Camera-type eye (tissue), 1 donor: Measurements from ENCODE around the gene SLC14A1. TPM values are rescaled to one million over a fixed set of nuclear protein-coding genes. Genes with fewer than 3 reads are reported as not detected.

Experiments used
- total RNA-seq: library from RNA; depleted of rRNA; stranded (reverse); fragments of >200 nt; gene quantifications from one replicate; pipeline ENCODE4 v1.2.3, GENCODE V29; 2014

The SLC14A1 gene
- 7.1 TPM for total RNA-seq

DNA sequence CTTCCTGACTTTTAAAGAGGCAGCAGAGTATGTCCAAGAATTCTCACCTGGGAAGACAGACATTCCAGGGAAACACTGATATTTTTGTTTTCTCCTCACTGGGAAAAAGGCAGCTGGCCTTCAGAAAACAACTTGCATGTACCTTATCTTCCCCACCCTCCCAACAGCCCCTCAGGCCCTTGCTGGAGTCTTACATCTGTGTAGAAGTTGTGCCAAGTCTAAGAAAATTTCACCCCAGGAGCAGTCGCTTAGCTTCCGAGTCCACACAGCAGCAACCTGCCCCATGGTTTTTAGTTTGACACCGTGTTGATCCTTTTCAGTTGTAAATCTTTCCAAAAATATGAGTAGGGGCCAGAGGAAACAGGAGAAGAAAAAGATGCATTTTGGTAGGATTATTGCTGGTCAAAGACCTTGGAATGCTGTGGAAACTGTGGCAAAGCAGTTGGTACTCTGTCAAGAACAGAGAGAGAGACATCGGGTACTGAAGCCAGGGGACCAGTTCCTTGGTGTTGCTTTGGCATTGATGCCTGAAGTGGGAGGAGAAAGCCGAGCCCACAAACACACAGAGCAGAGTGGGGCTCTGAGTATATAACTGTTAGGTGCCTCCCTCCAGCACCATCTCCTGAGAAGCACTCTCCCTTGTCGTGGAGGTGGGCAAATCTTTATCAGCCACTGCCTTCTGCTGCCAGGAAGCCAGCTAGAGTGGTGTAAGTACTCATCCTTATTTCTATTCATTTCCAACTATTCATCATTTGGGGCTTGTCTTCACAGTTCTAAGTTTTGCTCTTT, at the start of gene SLC14A1:
TSS of gene SLC14A1 (plus strand) at position 615 of the 789 bp plus-strand sequence. CDS start 6,140 bp downstream, outside the sequence.

Other genes starting within 250 kb of the SLC14A1 start
- gene SLC14A2, start 108.7 kb upstream of the SLC14A1 start, total RNA-seq, result not detected
- gene SIGLEC15, start 101.5 kb downstream of the SLC14A1 start, total RNA-seq, result 0.99 TPM
- gene EPG5, start 243.1 kb downstream of the SLC14A1 start, total RNA-seq, result 55.7 TPM